GM21381 (cell line): ENCODE measurements around the gene PTPA.

Source experiments
- ATAC-seq: cut with Tn5 transposase; IDR thresholded peaks from one replicate; pipeline ENCODE4 v1.9.1; 2021; ENCODE audit warnings: mild to moderate bottlenecking, moderate library complexity; ENCODE audit not compliant: unreplicated experiment

PTPA gene

DNA sequence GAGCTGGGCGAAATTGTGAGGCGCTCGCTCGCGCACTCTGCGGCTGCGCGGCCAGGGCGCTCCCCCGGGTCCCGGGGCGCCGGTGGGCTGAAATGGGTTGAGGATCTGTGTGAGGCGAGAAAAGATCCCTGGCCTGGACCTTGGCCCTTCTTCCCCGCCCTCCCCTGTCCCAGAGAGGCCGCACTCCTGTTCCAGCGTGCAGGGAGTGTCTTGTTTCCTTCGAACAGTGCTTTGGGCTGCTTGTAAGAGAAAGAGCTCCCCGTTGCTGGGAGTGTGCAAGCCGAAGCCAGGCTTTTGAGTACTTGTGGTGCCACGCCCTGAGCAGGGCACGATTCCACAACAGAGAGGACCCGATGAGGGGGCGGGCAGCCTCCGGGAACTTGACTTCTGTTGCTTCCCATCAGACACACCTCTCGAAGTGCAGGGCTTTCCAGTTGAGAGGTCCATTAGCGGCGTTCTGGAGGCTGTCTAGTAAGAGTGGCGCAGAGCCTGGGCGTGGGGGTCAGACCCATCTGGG is 29.8 kb upstream of the PTPA start:
- no peak for ATAC-seq

GRCh38 chr9:129084087-129084486 is 27.1 kb upstream of the PTPA start:
- ATAC-seq: no peak

DNA sequence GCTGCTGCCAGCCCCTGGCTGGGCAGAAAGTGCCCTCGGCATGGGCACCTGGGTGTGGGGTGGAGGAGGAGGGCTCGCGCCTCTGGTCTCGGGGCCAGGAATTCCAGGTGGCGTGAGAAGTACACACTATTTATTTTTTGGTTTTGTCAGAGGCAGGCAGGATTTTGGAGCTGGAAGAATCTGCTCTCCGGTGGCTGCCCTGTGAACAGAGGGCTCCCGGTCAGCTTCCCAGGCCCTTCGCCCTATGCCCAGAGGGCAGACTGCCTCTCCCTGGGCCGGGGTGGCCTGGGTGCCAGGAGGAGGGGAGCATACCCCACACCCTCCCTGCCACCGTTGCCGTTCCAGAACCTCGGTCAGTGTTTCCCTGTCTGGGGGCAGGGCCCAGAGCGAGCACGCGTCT is 22.0 kb upstream of the PTPA start:
- ATAC-seq: no peak

DNA sequence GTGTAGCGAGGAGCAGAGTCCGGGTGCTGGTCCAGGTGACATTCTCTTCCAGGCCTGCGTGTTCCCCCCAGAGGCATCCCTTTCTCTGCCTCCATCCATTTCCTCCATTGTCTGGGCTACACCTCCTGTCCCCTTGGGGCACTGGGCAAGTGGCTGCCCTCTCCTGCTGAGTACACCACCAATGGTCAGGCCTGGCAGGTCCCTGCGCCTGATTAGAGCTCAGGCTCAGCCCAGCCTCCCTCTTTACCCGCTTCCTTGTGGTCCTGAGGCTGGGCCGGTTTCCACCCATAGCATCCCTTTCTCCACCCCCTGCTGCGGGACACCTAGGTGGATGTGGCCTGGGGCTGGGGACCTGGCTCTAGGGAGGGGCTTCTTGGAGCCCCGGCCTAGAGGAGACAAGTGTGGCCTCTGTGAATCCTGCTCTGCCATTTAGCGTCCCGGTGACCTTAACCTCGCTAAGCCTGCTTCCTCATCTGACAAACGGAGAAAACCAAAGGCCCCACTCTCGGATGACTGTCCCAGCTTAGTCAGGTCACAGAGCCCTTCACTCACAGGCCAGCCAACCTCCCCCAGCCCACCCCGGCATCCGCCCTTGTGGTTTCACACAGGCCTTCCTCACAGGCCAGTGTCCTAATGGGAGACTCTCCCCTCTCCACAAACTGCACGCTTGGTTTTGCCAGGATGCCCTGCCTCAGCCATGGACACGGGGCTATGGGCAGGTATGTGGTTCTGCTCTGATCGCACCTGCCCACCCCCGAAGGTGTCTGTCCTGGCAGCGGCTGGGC is 17.4 kb upstream of the PTPA start:
- no peak for ATAC-seq

- ATAC-seq: no peak
Measured at GRCh38 chr9:129094387-129095169, 16.6 kb upstream of the PTPA start.

- no peak for ATAC-seq
Measured at GRCh38 chr9:129095170-129095667, 16.0 kb upstream of the PTPA start.

DNA sequence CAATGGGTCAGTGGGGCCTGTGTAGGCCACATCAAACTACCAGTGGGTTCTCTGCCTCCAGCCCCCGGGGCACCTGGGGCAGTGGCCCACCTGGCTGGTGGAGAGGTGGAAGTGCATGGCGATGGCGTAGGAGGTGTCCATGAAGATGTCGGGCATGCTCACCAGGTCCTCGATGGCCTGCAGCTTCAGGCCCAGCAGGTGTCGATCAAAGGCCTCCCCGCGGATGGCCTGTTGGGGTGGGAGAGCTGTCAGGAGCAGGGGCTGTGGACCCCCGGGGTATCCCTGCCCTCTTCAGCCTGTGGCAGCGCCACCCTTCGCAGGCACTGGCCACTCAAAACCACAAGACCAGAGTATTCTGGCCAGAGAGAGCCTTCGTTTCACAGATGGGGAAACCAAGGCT is 15.3 kb upstream of the PTPA start:
- no peak for ATAC-seq

- ATAC-seq: no peak
Measured at GRCh38 chr9:129097671-129098306, 13.4 kb upstream of the PTPA start.

DNA sequence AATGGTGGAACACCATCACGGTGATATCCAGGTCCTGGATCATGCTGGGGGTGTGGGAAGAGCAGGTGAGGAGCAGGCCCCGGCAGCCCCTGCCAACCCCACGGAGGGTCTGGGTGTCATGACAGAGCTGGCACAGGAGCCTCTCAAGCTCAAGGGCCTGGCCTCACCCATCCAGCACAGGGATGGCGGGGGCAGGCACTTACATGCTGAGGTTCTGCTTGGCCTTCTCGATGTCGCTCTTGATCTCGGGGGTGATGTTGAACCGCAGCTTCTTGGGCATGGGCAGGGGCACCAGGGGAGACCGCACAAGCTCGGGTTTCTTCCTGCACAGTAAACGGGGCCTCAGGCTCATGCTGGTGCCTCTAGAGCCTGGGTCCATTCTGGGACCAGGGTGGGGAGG is 12.9 kb upstream of the PTPA start:
- no peak for ATAC-seq

- no peak for ATAC-seq
Measured at GRCh38 chr9:129100383-129101169, 10.6 kb upstream of the PTPA start.

- no peak for ATAC-seq
Measured at GRCh38 chr9:129101279-129101678, 9.9 kb upstream of the PTPA start.

DNA sequence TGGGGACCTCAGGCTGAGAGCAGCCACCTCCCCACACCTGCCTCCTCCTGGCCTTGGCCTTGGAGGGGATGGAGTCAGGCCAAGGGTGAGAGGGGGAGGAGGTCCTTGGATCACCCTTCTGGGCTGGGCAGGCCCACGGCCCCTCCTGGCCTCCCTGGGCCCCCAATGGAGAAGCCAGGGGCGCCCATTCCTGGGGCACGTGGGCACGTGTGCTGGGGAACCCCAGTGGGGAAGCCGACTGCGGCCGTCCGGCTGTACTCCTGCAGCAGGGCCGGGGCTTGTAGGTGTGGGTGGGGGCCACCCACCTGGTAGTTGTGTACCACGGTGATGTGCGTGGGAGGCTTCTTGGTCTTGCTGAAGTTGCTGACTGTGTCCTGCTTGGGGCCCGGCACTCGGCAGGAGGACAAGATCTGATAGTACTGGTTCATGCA is 9.1 kb upstream of the PTPA start:
- no peak for ATAC-seq

GRCh38 chr9:129102791-129103594 is 8.2 kb upstream of the PTPA start:
- no peak for ATAC-seq

- no peak for ATAC-seq
Measured at GRCh38 chr9:129103595-129103965, 7.6 kb upstream of the PTPA start.

DNA sequence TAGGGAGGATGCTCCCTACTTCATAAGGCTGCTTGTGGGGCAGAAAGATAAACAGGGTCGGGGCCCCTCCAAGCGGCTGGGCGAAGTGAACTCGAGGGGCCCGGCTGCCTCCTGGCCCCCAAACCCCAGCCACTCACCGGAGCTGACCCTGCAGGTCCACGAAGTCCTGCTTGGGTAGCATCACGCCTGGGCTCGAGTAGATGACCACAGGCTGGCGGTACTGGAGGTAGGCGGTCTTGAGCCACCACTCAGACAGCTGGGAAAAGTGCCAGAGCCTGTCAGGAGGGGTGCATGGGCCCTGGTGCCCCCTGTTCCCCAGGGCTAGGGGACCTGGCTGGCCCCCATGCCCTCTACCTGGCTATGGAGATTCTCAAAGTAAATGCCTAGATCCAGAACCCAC is 7.2 kb upstream of the PTPA start:
- ATAC-seq: no peak

DNA sequence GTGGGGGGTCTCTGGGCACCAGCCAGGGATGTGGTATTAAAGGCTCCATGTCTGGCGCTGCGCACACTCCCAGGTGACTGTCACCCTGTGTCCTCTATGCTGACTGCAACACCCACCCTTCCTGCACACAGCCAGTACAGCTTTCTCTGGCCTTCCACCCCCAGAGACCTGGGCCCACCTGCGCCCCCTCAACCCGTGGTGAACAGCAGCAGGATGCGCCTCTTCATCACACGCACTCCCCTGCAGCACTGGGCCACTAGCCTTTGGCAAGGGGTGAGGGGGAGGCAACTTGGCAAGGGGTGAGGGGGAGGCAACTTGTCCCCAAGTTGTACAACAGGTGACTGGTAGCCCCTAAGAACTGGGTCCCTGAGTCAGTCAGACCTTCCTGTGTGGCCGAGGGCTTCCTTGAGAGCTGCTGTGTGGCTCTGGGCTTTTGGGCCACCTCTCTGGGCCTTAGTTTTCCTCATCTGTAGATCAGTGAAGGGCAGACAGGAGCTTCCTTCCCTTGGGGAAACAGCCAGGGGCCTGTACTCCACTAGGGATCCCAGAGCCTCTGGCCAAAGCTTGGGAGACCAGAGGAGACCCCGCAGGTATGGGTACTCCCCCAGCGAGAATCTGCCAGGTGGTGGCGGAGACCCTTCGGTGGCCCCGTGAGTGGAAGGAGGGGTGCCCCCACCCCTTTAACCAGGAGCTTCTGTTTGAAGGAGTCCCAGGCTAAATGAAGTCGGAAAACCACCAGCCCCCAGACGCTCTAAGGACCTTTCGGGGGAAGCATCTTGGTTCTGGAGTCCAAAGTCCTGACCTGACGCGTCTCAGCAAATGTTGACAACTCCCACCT is 5.1 kb upstream of the PTPA start:
- no peak for ATAC-seq

DNA sequence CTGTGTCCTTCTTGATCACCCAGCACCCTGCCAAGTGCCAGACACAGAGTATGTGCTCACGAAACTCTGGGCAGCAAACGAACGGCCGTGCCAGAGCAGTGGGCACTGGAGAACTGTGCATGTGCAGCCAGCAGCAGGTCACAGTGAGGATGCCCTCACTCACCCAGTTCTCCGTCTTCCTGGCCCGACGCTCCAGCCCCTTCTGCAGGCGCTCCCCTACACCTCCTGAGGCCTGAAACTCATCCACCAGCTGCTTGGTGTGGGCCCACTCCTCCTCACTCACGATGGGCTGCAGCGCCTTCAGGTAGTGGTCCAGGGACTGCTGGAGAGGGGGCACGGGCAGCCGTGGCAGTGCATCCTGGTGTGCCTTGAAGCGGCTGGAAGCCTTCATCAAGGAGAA is 3.6 kb upstream of the PTPA start:
- no peak for ATAC-seq

DNA sequence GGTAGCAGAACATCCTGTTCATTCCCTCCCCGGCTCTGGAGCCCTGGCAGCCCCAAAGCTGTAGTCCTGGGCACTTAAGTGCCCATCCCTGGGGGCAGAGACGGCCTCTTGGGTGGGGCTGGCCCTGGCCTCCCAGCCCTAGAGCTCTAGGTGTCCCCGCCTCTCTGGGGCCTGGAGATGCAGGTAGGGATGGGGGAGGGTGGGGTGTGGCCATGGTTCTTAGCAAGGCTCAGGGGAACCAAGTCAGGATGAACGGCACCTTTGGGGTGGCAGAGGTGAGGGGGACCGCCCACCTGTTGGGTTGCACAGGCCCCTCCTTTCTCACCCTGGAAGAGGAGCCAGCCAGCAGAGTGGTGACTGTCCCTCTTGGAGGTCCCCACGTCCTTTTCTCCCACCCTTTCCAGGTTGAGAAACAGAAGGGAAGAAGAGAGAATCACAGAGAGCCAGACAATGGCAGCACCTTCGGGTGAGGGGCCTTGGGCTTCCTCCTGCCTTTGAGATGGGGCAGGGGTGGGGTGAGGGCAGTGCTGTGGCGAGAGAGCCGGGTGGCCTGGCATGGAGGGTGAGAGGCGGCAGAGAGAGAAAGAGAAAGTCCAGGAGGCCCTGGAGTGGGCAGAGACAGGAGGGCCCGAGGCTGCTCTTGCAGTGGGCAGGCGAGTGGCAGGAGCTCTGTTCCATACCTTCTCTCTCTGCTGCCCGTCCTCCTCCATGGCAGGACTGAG is 3.0 kb upstream of the PTPA start:
- no peak for ATAC-seq
